ENCODE measurements around the gene MPV17.
"Not testable (repeated sequence)": the region's sequence is repeated elsewhere in the genome, so short reads cannot be mapped to it uniquely, and the experiment has no call there.

The MPV17 gene

DNA sequence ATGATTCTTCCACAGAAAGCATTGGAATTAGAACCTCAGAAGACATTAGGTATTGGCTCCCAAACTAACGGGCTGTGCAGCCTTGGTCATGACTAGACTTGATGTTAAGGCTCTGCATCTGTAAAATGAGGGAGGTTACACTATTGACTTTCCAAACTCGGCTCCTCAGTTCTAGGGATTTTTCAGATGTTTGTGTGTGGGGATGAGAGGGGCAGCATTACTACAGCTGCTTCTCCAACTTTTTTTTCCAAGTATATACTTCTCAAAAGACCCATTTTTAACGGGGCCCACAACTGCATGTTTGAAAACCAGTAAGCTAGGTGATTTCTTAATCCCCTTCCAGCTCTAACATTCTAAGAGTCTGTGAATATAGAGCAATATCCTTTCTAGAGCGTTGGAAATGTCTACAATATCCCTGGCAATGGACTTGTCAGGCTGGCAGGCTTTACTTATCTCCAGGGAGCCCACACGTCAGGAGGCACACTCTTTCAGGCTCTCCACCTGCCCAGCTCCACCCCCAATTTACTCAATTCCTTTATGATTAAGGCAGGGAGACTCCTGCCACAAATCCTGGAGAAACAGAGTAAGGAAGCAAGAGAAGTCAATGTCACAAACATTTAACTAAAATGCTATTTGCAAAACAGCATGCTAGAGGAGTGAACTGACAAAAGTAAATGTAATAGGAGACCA lies 844 bp upstream of the MPV17 start:
- peak overlapping the region; percentile 85 for H3K4me3 ChIP-seq (ENCODE audit: low read depth, low read length)
- DNase-seq (ENCODE audit: low read depth), result no peak
- TF ChIP-seq, protein P1, sequence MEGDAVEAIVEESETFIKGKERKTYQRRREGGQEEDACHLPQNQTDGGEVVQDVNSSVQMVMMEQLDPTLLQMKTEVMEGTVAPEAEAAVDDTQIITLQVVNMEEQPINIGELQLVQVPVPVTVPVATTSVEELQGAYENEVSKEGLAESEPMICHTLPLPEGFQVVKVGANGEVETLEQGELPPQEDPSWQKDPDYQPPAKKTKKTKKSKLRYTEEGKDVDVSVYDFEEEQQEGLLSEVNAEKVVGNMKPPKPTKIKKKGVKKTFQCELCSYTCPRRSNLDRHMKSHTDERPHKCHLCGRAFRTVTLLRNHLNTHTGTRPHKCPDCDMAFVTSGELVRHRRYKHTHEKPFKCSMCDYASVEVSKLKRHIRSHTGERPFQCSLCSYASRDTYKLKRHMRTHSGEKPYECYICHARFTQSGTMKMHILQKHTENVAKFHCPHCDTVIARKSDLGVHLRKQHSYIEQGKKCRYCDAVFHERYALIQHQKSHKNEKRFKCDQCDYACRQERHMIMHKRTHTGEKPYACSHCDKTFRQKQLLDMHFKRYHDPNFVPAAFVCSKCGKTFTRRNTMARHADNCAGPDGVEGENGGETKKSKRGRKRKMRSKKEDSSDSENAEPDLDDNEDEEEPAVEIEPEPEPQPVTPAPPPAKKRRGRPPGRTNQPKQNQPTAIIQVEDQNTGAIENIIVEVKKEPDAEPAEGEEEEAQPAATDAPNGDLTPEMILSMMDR (IDR thresholded peaks at IDR 0.05; ENCODE audit: low read depth, low read length, missing control alignments), result no peak
- in situ Hi-C loops (cut with HindIII; ENCODE audit: low sequenced_read_pairs), result no loop called here

DNA sequence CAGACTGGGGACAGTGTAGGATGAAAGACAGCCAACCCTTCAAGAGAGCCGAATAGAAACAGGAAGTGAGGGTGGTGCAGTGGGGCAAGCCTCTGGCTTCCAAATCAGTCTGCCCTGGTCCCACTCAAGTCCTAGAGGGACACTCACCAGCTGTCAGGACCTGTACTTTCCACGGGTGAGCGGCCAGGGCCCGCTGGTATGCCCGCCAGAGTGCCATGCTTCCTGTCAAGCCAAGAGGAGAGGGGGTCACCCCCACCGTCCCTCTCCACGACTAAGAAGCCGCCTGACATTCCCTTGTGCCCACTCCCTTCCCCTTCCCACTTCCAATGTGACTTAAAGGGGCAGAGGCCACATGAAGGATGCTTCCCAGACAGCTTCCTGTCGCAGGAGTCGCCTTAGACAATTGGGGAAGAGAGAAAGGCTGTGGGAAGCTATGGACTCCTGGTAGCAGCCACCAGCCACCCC lies 564 bp downstream of the MPV17 start:
- TF ChIP-seq, protein P1 (IDR thresholded peaks at IDR 0.05; ENCODE audit: low read depth, low read length, missing control alignments), result no peak
- in situ Hi-C loops (cut with HindIII; ENCODE audit: low sequenced_read_pairs), result no loop called here
- H3K4me3 ChIP-seq (ENCODE audit: low read depth, low read length), result peak overlapping the region; percentile 85
- DNase-seq (ENCODE audit: low read depth), result no peak

- DNase-seq (ENCODE audit: low read depth), result peak; percentile 98
- in situ Hi-C loops (cut with HindIII; ENCODE audit: low sequenced_read_pairs), result no loop called here
- TF ChIP-seq, protein P1 (IDR thresholded peaks at IDR 0.05; ENCODE audit: low read depth, low read length, missing control alignments), result peak; percentile 73
- no peak overlapping the region for H3K4me3 ChIP-seq (ENCODE audit: low read depth, low read length)
These were observed 1.8 kb downstream of the MPV17 start for GRCh38 chr2:27320958-27321543.

DNA sequence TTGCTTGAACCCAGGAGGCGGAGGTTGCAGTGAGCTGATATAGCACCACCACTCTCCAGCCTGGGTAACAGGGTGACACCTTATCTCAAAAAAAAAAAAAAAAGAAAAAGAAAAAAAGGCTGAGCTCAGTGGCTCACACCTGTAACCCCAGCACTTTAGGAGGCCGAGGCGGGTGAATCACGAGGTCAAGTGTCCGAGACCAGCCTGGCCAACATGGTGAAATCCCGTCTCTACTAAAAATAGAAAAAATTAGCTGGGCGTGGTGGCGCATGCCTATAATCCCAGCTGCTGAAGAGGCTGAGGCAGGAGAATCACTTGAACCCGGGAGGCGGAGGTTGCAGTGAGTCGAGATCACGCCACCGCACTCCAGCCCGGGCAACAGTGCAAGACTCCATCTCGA lies 3.1 kb downstream of the MPV17 start:
- H3K4me3 ChIP-seq (ENCODE audit: low read depth, low read length); in situ Hi-C loops (cut with HindIII; ENCODE audit: low sequenced_read_pairs); DNase-seq (ENCODE audit: low read depth): not testable (repeated sequence)

- TF ChIP-seq, protein P1 (IDR thresholded peaks at IDR 0.05; ENCODE audit: low read depth, low read length, missing control alignments), result no peak
- DNase-seq (ENCODE audit: low read depth), result no peak
- no peak overlapping the region for H3K4me3 ChIP-seq (ENCODE audit: low read depth, low read length)
- in situ Hi-C loops (cut with HindIII; ENCODE audit: low sequenced_read_pairs), result no loop called here
These were observed 6.1 kb downstream of the MPV17 start for GRCh38 chr2:27316655-27317412.

- H3K4me3 ChIP-seq (ENCODE audit: low read depth, low read length), result no peak overlapping the region
- DNase-seq (ENCODE audit: low read depth), result no peak
- in situ Hi-C loops (cut with HindIII; ENCODE audit: low sequenced_read_pairs), result no loop called here
- TF ChIP-seq, protein P1 (IDR thresholded peaks at IDR 0.05; ENCODE audit: low read depth, low read length, missing control alignments), result no peak
These were observed 7.8 kb downstream of the MPV17 start for GRCh38 chr2:27315122-27315521.

DNA sequence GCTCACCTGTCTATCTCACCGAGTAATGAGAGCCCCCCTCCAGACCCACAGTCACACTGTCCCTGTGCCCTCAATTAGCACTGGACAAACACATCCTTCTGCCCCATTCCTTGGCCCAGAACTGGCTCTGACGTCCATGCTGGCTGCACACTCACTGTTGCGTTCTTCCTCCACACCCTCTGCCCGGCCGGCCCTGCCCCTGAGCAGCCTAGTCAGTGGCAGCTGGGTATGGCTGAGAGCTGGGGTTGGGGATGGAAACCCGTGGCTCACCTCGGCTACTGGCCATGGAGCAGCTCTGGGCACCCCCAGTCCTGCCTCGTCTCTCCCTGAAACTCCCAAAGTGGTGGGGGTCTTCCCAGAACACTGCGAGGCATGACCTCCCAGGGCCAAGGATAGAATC lies 8.2 kb downstream of the MPV17 start:
- H3K4me3 ChIP-seq (ENCODE audit: low read depth, low read length), result no peak overlapping the region
- TF ChIP-seq, protein P1 (IDR thresholded peaks at IDR 0.05; ENCODE audit: low read depth, low read length, missing control alignments), result no peak
- DNase-seq (ENCODE audit: low read depth), result no peak
- in situ Hi-C loops (cut with HindIII; ENCODE audit: low sequenced_read_pairs), result no loop called here

All from astrocyte of the cerebellum (primary cell).